ENCODE data around the gene C20orf96.
"Not testable (repeated sequence)": the region's sequence is repeated elsewhere in the genome, so short reads cannot be mapped to it uniquely, and the experiment has no call there.

C20orf96 gene

DNA sequence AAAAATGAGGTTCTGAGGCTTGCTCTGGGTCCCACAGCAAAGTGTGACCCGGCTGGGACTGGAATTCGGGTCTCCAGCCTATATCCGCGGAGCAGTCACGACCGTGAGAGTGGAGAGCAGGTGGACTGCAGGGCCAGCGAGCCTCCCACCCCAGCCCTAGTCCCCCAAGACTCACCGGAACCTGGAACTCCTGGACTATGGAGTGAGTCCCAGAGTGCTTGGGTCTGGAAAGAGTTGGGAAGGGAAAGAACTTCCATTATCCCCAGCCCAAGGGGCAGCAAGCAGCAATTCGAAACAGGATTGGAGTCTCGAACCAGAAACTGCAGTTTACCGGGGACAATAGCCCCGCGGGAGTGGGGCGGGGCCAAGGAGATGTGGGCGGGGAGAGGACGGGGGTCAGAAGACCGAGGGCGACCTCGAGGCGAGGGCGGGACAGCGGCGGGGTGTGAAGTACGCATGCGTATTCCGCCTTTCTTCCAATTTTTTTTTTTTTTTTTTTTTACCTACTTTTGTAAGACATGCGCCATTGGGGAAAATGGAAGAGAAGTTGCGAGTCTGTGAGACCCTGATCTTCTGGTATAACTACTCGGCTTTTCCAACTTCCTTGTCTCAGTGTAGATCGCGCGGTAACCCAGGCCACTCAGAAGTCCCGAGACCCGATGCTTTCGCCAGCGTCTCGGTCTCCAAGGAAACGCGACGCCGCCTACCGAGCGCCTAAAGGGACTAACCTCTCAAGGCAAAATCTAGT lies at the start of gene C20orf96:
Gene C20orf96, minus strand, starts transcription at position 667 of the 748 bp plus-strand sequence. Its CDS starts 140 bp downstream, at position 527.
- peak; percentile 93 for DNase-seq

DNA sequence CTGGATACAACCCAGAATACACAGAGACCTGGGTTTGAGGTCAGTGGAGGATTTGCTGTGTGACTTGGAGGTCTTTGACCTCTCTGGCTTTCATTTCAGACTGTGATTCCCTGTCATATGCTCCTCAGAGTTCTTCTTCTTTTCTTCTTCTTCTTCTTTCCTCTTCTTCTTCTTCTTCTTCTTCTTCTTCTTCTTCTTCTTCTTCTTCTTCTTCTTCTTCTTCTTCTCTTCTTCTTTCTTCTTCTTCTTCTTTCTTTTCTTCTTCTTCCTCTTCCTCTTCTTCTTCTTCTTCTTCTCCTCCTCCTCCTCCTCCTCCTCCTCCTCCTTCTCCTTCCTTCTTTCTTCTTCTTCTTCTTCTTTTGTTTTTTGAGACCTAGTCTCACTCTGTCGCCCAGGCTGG lies 45.5 kb upstream of the C20orf96 start:
- not testable (repeated sequence) for DNase-seq

DNA sequence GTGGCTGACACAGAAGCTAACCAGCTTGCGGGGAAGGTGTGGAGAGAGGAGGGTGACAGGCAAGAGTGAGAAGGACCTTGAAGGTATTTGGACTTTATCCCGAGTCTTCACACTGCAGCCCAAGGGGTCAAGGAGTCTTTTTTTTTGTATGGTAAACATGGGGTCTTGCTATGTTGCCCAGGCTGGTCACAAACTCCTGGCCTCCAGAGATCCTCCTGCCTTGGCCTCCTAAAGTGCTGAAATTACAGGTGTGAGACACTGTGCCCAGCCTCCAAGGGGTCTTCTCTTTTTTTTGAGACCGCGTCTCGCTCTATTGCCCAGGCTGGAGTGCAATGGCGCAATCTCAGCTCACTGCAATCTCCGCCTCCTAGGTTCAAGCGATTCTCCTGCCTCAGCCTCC lies 44.0 kb upstream of the C20orf96 start:
- DNase-seq, result no peak

GRCh38 chr20:330233-331149 lies 39.9 kb upstream of the C20orf96 start:
- DNase-seq, result peak; percentile 71

- no peak for DNase-seq
These were observed 39.3 kb upstream of the C20orf96 start for GRCh38 chr20:329851-330232.

DNA sequence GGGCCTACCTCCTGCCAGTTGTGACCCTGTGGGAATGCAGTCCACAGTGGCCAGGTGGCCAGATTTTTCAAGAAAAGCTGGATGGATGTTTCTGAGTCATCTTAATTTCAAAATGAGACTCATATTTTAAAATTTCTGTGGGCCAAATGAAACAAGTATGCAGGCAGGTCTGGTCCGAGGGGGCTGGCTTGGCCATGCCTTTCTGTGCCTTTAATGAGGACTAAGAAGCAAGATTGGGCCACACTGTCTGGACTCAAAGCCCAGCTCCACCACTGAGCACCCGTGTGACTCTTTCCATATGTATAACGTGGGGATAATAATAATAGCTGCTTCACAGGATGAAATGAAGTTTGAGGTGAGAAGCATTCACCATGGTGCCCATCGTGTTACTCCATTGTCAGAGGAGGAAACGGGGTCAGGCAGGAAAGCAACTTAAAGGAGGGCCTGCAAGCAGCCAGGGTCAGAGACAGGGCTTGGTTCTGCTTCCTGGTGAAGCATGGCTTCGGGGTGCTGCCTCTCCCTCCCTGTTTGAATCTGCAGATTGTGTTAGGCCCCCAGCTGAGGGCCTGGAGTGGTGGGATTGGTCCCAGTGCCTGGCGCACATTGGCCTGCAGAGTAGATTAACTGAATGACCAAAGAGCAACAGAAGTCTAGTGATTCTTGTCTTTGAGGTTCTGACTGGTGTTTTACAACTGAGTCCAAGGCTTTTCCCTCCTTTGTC lies 38.6 kb upstream of the C20orf96 start:
- no peak for DNase-seq

- no peak for DNase-seq
These were observed 37.8 kb upstream of the C20orf96 start for GRCh38 chr20:328027-328974.

DNA sequence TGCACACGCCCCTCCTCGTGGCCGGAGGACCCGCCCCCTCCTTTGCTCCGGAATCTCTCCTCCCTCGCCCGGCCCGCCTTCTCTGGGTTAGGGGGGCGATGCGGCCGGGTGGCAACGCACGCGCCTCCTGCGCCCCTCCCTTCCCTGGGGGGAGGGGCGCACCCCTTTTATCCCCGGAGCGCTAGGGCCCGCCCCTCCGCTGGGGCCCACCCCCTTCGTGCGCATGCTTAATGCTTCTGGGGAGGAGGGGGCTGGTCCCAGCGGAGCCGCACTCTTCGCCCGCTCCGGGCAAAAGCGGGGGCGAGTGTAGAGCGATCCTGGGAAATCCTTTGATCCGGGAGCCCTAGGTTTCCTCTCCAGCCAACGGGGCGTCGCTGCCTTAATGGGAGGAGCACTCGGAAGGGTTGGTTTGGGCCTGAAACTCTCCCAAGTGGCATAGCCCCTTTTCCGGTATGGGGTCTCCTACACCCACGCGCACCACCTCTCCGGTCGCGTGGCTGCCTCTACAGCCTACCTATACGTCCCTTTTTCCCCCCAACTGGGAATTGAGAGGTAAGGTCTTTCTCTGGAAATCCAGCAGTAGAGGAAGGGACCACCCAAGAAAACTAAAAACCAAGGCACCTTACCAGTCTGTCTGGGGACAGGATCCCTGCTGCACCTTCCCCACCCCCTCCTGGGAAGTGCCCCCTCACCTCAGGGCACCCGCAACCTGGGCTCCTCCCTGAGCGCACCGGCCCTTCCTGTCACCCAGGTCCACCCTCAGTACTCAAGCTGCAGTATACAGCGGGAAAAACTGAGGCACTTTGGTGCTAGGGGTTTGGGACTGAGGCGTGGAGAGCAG lies 36.9 kb upstream of the C20orf96 start:
- DNase-seq, result peak; percentile 94

GRCh38 chr20:326645-327185 lies 36.2 kb upstream of the C20orf96 start:
- peak; percentile 45 for DNase-seq

GRCh38 chr20:325889-326644 lies 35.5 kb upstream of the C20orf96 start:
- peak; percentile 84 for DNase-seq

- DNase-seq, result peak; percentile 97
These were observed 34.7 kb upstream of the C20orf96 start, which contains the start of gene SOX12 for GRCh38 chr20:325045-325888. SOX12 (plus strand) TSS chr20:325552; CDS start chr20:325925, 373 bp downstream.

- DNase-seq, result peak; percentile 96
These were observed 33.9 kb upstream of the C20orf96 start for GRCh38 chr20:324177-325044.

DNA sequence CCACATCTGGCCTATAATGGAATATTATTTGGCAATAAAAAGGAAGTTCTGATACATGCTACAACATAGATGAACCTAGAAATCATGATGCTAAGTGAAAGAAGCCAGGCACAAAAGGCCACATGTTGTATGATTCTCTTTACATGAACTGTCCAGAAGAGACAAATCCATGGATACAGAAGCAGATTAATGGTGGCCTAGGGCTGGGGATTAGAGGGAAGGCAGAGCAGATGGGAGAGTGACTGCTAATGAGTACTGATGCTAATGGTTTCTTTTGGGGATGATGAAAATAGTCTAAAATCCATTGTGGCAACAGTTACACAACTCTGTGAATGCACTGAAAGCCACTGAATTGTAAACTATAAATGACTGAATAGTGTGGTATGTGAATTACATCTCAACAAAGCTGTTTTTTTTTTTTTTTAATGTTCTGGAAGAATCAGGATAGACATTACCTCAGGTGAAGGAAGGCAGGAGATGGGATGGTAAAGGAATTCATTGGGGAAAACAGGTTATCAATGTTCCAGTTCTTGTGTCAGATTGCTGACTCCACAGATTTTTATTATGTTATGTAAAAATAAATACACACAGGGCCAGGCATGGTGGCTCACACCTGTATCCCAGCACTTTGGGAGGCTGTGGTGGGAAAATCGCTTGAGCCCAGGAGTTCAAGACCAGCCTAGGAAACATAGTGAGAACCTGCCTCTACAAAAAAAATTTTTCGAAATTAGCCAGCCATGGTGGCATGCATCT lies 25.9 kb upstream of the C20orf96 start:
- DNase-seq, result no peak

- DNase-seq, result no peak
These were observed 23.4 kb upstream of the C20orf96 start for GRCh38 chr20:313948-314347.

DNA sequence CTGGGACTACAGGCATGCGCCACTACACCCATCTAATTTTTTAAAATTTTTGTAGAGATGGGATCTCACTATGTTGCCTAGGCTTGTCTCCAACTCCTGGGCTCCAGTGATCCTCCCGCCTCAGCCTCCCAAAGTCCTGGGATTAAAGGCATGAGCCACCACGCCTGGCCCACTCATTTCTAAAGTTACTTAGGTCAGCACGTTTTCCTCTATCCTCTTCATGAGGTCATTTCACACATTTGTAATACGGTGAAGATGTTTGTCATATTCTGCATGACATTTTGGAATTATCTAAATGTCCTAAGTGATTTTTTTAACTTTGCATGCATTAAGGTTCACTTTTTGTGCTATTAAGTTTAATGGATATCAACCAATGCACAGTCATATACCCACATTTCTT lies 22.9 kb upstream of the C20orf96 start:
- DNase-seq, result no peak

DNA sequence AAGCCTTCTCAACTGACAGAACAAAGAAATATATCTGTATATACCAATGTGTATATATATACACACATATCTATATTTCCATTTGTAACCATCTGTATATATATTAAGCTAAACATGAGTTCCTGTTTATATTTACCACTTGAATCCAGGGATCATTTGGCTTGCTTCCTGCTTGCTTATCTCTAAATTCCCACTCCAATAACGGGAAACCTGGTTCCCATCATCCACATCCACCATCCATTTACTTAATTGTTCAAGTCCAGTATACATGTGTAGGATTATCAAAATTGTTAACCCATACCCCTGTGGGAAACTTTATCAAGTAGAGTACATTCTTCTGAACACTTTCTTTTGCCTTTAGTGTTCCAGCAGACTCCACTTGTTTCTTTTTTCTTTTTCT lies 22.3 kb upstream of the C20orf96 start:
- DNase-seq, result no peak

DNA sequence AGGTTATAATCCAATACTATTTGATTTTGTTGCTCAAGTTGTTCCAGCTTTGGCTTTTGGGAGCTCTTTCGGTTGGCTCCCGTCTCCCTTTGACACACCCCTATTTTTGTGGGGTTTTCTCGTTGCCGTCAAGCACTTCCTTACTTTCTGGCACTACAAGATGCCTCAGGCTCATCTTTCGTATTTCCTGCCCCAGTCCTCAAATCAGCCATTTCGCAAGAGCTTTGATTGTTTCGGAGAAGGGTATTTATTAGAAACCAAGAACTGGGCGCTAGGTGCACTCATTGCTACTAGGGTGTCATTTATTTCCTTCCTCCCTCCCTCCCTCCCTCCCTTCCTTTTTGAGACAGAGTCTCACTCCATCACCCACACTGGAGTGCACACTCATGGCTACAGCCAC lies 21.5 kb upstream of the C20orf96 start:
- DNase-seq, result no peak
